GM21786 (cell line): ENCODE data around the gene XPNPEP2.

Source experiments
- ATAC-seq: cut with Tn5 transposase; IDR thresholded peaks from one replicate; pipeline ENCODE4 v1.9.1; 2021; ENCODE audit not compliant: unreplicated experiment

Gene XPNPEP2

GRCh38 chrX:129738466-129739308, at the start of gene XPNPEP2:
Gene XPNPEP2 (plus strand): TSS chrX:129738979. CDS start chrX:129739214, 235 bp downstream.
- no peak for ATAC-seq

- ATAC-seq: no peak
These were observed 49.0 kb upstream of the XPNPEP2 start for GRCh38 chrX:129689796-129690195.

- no peak for ATAC-seq
These were observed 48.3 kb upstream of the XPNPEP2 start for GRCh38 chrX:129690435-129690834.

GRCh38 chrX:129693354-129693753, 45.4 kb upstream of the XPNPEP2 start:
- no peak for ATAC-seq

- no peak for ATAC-seq
These were observed 44.0 kb upstream of the XPNPEP2 start for GRCh38 chrX:129694805-129695204.

GRCh38 chrX:129695535-129695934, 43.2 kb upstream of the XPNPEP2 start:
- no peak for ATAC-seq

- no peak for ATAC-seq
These were observed 42.8 kb upstream of the XPNPEP2 start for GRCh38 chrX:129695937-129696336.

- ATAC-seq: no peak
These were observed 42.2 kb upstream of the XPNPEP2 start for GRCh38 chrX:129696463-129697155.

GRCh38 chrX:129697204-129697829, 41.5 kb upstream of the XPNPEP2 start:
- ATAC-seq: no peak

GRCh38 chrX:129698150-129698549, 40.6 kb upstream of the XPNPEP2 start:
- ATAC-seq: no peak

GRCh38 chrX:129700536-129700935, 38.2 kb upstream of the XPNPEP2 start:
- ATAC-seq: no peak

- no peak for ATAC-seq
These were observed 37.1 kb upstream of the XPNPEP2 start for GRCh38 chrX:129701624-129702069.

GRCh38 chrX:129704491-129704890, 34.3 kb upstream of the XPNPEP2 start:
- ATAC-seq: no peak

GRCh38 chrX:129705377-129705925, 33.3 kb upstream of the XPNPEP2 start:
- no peak for ATAC-seq

GRCh38 chrX:129705988-129706387, 32.8 kb upstream of the XPNPEP2 start:
- ATAC-seq: no peak

GRCh38 chrX:129706400-129707072, 32.2 kb upstream of the XPNPEP2 start:
- ATAC-seq: no peak

- no peak for ATAC-seq
These were observed 24.2 kb upstream of the XPNPEP2 start for GRCh38 chrX:129714581-129714980.

- ATAC-seq: no peak
These were observed 22.3 kb upstream of the XPNPEP2 start for GRCh38 chrX:129716507-129716906.

GRCh38 chrX:129717892-129718291, 20.9 kb upstream of the XPNPEP2 start:
- ATAC-seq: no peak

- ATAC-seq: no peak
These were observed 20.1 kb upstream of the XPNPEP2 start for GRCh38 chrX:129718676-129719075.

- ATAC-seq: no peak
These were observed 19.5 kb upstream of the XPNPEP2 start for GRCh38 chrX:129719268-129719667.
